ENCODE results near the gene CHRNB4. TPM values are rescaled to one million over a fixed set of nuclear protein-coding genes. Genes with fewer than 3 reads are reported as not detected.
"Not testable (repeated sequence)": the region's sequence is repeated elsewhere in the genome, so short reads cannot be mapped to it uniquely, and the experiment has no call there.

Gene CHRNB4, protein sequence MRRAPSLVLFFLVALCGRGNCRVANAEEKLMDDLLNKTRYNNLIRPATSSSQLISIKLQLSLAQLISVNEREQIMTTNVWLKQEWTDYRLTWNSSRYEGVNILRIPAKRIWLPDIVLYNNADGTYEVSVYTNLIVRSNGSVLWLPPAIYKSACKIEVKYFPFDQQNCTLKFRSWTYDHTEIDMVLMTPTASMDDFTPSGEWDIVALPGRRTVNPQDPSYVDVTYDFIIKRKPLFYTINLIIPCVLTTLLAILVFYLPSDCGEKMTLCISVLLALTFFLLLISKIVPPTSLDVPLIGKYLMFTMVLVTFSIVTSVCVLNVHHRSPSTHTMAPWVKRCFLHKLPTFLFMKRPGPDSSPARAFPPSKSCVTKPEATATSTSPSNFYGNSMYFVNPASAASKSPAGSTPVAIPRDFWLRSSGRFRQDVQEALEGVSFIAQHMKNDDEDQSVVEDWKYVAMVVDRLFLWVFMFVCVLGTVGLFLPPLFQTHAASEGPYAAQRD
- 1 to 10 TPM in 1 of 12 donors, under 1 TPM in 9, not detected in 2; 0.12 to 1.3 (median 0.36) TPM for polyA plus RNA-seq (ENCODE audit: insufficient read length in 12 of 12)
- long read RNA-seq, donor 1, partial matches to known transcripts, result 0 of 1 reads
- long read RNA-seq, donor 1, other reads (novel, unspliced or antisense), result 0 of 1 reads
- long read RNA-seq, donor 2, result 0 reads
- long read RNA-seq, donor 3, result 0 reads
- long read RNA-seq, donor 4, result 0 reads
- long read RNA-seq, donor 5, result 0 reads
- long read RNA-seq, donor 6, result 0 reads
- long read RNA-seq, donor 7, result 0 reads
- long read RNA-seq, donor 8, result 0 reads
- long read RNA-seq, donor 9, result 0 reads
- long read RNA-seq, donor 10, result 0 reads
- long read RNA-seq, donor 11, result 0 reads

DNA sequence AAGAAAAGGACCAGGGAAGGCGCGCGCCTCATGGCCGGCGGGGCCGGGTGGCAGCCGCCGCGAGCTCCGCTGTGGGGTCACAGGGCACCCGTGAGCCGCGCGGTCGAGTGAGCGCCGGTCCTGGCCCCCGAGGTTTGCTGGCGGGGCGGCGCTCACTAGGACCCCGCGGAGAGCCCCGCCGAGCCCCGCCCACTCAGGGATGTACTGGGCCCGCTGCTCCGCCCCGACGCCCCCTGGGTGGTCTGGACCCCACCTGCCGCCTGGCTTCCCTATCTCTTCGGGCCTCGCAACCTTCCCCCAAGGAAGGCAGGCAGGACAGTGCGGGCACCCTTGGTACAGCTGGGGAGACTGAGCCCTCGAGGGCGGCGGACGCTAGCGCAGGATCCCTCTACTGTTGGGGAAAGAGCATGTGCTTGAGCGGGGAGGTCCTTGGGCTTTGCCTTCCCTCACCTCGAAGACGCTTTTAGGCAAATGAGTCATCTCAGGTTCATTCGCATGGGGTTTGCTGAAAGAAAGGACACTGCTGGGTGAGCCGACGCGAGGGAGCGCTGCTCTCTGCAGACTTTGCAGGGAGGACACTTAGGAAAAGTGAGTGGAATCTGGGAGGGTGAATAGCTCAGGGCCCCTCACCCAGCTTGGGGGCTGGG, at the start of gene CHRNB4:
Gene CHRNB4 (minus strand): TSS at position 109 of the 647 bp plus-strand sequence. CDS start 77 bp downstream, at position 32.
- DNase-seq, result no peak

DNA sequence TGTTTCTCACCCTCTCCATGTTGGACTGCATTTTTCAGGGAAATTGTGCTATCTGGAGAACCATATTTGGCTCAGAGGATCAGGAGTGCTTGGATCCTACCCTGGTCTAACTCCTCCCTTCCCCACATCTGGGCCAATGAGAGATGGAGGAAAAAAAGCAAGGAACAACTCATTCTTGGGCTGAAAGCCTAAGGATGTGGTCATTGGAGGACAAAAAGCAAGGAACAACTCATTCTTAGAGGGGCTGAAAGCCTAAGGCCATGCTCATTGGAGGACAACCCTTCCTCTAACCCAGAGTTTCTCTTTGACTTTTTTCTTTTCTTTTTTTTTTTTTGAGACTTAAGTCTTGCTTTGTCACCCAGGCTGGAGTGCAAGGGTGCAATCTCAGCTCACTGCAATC, 48.6 kb upstream of the CHRNB4 start:
- DNase-seq, result no peak

DNA sequence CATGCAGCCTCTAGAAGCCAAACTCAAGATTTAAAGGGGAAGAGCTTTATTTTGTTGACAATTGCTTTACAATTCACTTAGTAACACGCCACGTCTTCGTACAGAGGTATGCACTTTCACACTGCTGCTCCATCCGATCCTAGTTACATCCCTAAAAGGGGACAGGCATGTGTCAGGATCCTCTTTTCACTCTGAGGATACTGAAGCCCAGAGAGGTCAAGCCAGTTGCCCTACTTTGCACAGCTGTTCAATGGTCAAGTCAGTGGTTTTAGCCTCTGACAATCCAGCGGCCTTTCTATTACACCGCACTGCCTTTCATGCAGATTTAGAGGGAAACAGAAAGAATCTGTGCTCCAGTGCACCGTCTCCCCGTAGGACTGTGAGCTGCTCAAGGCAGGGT, 44.9 kb upstream of the CHRNB4 start:
- no peak for DNase-seq

DNA sequence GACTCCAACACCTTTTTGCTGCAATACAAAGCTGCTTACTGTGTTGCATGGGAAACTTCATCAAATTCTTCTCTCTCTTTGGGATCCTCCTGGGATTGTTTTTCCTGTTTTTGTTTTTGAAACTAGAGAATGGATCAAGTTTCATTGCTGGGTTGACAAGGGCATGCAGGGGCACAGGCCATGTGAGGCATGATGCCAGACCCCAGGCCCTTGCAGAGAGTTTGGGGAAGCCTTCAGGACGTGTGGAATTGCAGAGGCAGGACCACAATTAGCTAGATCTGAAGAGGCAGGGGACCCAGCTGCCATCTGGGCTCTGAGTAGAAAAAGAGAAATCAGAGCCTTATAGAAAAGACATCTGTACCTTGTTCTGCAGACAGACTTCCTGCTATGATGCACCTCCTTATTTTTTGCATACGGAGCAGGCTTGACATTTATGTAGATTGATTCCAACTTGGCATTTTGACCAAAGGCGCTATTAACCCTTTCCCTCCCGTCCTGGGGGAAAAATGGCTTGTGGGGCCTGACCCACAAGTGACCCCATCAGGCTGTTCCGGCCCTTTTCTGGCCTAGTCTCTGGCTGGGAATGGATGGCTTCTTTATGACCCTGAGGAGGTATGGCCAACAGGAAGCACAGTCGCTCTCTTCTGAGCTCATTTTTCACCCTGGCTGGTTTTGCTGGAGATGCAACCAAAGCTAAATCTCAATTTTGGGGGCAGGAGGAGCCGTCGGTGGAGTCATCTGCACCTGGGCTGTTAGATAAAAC, 44.3 kb upstream of the CHRNB4 start:
- peak; percentile 44 for DNase-seq

DNA sequence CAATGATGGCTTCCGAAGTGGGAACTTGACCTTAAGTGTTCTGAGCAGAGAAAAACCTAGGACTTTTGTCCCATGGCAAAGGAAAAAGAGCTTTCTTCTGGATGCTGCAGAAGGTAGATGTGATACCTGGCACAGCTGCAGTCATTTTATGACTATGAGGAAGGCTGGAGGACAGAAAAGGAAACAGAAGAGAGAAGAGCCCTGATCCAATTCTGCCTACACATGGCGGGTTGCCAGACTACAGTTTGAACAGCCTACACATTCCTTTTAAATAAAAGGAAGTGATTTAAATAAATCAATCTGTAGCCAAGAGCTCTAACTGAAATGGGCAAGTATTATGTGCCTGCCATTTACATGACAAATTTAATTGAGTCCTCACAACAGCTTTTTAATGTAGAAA, 43.6 kb upstream of the CHRNB4 start:
- DNase-seq, result no peak

DNA sequence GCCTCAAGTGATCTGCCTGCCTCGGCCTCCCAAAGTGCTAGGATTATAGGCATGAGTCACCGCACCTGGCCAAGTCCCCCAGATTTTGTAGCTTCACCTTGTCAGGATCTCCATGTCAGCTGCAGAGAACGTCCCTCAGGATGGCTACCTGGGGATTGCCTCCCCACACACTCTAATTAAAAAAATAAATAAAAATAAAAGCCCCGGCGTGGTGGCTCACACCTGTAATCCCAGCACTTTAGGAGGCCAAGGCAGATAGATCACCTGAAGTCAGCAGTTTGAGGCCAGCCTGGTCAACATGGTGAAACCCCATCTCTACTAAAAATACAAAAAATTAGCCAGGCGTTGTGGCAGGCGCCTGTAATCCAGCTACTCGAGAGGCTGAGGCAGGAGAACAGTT, 42.6 kb upstream of the CHRNB4 start:
- not testable (repeated sequence) for DNase-seq

DNA sequence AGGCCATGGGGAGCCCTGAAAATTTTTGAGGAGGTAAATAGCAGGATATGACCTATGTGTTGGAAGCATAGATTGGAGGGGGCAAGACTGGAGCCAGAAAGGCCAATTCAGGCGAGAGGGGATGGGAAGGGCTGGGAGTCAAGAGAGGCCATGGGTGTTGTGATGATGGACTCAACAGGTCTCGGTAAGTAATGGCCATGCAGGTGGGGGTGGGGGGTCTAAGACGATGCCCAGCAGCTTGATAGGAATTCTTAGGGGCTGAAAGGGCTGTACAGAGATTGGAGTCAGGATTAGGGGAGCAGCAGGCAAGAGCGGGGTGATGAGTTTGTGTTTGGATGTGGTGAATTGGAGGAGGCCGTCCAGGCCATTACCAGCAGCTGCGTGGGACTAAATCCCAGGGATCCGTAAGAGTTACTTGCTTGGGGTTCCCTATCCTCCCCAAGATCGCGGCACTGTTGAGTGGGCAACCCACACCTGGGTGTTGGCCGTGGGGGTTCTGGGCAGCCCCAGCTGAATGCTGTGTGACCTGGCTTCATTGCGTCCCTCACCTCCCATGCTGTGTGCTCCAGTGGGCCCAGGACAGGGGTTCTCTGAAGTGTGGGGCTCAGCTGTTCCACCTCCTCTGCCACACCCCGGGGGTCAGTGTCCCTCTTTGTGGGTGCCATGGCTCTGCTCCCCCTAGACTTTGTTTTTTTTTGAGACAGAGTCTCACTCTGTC, 41.8 kb upstream of the CHRNB4 start:
- no peak for DNase-seq

DNA sequence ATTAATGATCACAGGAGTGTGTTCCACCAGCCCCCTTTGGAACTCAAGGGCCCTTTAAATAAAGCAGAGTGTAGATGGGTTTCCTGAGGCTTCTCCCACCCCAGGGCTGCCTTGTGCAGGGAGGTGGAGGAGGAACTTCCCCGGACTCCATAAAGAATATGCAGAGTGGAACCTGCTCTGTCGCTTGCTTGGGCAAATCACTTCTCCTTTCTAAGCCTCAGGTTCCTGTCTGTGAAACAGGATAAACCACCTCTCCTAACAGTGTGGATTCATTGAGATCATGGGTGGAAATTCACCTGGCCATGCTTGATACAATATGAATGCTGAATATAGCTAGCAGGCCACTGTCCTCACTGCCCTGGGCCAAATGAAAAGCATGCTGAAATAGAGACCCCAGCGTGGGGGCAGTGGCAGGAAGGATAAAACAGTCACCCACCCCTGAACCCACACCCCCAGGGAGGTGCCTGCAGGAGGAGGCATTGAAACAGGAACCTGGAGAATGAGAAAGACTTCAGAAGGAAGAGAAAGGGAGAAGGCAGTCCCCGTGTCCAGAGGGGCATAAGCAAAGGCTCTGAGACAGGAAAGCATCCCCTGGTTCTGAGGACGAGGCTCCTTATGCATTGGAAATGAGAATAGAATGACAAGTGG, 41.1 kb upstream of the CHRNB4 start:
- DNase-seq, result no peak

DNA sequence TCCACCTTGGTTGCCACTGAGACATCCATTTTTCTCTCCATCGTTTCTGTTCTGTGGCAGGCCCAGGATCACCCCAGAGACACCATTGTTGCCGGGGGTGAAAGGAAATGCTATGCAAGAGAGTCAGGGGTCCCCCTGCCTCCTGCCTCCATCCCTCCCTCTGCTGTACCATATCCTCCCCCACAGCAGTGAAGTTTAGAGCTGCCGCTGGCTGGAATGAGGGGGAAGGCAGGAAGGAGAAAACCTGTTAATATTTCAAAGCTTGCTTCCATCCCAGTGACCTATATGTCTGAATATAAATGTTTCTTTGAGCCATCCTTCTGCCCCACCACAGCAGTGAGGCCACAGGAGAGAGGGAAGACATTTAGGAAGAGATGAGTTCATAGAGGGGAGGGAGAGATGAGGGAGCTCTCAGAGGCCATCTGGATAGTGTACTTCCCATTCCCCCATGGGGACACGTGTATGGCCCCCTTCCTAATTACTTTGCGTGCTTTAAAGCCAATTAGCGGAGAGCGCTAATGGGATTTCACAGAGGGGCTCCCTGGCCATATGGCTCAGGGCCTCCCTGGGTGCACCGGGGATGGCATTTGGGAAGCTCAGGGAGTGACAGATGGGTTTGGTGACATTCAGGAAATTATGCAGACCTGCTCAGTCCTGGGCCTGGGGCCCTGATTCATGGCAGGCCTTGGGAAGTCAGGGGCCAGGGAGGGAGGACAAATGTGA, 40.4 kb upstream of the CHRNB4 start:
- no peak for DNase-seq

DNA sequence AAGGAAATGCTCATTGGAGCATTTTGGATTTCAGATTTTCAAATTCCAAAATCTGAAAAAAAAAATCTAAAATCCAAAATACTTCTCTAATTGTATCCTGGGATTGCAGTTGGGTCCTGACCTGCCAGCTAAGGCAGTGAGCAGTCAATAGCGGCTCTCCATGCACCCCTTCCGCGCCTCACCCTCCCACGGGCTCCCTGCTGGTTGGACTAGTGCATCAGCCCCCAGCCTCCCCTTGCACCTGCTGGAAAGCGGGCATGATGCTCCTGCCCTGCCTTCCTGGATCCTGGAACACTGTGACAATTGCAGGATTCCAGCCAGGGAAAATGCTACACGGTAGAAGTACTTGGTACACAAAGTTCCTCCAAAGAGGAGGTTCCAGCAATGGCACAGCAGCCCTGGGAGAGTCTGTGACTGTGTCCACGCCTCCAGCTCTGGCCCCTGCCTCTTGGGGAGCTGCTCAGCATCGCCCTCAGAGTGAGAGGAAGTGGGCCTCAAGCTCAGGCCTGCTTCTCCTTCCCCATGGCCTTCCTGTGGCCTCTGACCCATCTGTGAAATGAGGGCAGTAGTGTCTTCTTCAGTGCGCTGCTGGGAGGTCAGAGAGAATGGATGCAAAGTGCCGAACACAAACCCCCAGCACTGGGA, 39.5 kb upstream of the CHRNB4 start:
- no peak for DNase-seq

DNA sequence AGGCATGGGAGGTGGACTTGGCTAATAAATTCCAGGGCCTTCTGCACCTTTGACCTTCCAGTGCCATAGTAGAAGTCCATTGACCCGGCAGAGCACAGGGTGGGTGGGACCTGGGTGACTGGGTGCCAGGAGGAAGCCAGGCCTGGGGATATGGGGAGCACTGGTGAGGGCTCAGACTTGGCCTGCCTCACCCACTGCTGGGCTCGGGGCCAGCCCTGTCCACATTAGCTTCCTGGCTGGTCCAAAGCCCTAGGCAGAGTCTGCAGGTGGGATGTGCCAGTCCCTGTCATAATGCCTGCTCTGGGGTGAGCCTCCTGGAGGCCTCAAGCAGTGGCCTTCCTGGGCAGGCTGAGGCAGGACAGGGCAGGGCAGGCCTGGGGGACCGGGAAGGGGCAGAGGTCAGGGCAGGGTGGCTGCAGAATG, 38.1 kb upstream of the CHRNB4 start:
- DNase-seq, result no peak

DNA sequence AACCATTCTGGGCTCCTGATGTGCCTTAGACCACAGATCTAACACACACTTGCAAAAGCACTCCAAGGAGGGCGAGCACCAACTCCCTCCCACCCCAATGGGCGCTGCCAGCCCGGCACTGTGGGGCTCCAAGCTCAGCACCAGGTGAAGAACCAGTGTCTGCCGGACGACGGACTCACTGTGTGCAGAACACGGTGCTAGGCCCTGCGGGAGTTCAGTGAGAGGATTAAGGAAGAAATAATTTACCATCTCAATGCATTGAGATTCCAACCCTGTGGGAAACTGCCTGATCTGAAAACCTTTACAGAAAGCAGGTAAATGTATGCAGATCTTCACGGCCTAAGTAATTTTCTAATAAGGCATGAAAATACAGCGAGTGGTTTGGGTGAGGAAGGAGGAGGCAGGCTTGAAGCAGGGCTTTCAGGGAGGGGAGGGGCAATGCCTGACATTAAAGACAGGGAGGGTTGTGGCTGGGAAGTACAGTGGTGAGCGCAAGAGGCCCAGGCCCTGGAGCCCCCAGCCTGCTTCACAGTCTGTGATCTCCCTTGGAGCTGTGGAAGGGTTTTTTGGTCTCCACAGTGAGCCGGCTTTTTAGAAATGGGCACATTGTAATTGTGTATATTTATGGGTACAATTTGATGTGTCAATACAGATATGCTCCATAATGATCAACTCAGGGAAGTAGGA, 35.6 kb upstream of the CHRNB4 start:
- no peak for DNase-seq

DNA sequence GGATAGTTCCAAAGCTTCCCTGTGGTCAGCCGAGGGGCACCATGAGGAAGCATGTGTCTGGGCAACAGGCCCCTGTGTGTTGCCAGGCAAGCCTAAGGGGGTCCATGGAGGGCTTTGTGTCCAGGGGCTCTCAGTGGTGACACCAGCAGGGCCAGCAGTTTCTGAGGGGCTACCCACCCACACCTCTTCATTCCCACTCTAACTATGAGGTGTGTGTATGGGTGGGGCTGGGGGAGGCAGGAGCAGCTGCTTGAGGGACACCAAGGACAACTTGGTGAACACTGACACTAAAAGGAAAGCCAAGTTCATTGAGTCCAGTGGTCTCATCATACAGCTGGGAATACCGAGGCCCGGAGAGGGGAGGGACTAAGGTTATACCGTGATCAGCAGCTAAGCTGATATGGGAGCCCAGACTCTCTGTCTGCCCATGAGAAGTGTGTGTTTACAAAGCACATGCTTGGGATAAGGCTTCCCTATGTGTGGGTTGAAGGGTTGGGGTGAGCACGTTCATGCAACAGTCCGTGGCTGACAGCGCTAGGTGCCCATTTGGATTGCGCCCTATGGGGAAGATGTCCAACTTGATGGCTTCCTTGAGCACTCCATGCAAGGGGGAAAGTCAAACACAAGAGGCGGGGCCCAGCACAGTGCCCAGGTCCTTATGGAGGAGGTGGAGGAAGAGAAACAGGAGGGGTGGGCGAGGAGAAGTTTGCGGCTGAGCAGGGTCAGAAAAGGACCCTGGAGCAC, 34.8 kb upstream of the CHRNB4 start:
- no peak for DNase-seq

DNA sequence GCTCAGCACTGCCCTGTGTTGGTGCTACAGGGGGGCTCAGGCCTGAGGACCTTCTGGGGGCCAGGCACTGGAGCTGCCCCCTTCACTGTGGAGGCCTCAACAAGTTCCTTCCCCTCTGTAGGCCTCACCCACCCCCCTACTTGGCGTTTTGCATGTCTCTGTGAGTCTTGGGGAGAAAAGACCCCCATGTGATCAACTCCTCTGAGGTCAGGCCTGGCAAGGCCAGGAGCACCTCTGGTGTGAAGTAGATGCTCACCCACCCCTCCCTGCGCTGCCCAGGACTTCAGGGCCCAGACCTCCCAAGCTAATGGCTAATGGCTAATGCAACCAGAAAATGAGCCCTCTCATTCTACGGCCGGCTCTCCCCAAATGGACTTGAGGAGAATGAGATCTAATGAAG, 34.2 kb upstream of the CHRNB4 start:
- no peak for DNase-seq

DNA sequence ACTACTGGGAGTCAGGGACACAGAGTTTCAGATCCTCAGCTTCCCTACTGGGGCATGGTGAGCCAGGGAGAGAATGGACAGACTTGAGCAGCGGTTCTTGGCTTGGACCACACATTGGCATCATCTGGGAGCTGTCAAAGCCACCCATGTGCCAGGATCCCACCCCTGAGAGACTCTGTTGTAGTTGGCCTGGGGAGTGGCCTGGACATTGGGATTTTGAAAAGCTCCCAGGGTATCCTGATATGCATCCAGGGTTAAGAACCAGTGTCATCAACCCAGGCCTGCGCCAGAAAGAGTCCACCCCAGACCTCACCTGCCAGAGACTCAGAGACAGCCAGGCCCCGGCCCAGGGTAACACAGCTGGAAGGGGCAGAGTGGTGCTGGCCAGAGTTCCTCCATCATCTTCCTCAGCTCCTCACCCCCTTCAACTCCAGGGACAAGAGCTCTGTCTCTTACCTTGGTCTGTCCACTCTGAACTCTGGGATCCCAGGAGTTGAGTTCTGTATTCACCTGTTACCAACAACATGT, 33.0 kb upstream of the CHRNB4 start:
- DNase-seq, result no peak

DNA sequence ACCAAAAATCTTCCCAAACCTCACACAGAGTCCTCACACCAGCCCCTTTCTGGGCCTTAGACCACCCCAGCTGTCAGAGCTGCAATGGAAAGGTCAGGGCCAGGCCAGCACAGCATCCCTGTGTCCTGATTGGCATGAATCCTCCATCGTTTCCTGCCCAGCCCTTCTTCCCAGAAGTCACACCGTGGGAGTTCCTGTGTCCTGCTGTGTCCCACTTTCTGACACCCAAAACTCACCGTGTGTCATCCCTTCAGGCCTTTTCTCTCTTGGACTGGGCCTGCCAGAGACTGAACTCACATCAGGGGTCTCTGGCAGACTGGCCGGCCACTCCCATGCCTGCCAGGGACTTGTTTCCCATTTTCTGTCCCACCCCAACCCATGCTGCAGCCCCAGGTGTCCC, 32.5 kb upstream of the CHRNB4 start:
- DNase-seq, result no peak

DNA sequence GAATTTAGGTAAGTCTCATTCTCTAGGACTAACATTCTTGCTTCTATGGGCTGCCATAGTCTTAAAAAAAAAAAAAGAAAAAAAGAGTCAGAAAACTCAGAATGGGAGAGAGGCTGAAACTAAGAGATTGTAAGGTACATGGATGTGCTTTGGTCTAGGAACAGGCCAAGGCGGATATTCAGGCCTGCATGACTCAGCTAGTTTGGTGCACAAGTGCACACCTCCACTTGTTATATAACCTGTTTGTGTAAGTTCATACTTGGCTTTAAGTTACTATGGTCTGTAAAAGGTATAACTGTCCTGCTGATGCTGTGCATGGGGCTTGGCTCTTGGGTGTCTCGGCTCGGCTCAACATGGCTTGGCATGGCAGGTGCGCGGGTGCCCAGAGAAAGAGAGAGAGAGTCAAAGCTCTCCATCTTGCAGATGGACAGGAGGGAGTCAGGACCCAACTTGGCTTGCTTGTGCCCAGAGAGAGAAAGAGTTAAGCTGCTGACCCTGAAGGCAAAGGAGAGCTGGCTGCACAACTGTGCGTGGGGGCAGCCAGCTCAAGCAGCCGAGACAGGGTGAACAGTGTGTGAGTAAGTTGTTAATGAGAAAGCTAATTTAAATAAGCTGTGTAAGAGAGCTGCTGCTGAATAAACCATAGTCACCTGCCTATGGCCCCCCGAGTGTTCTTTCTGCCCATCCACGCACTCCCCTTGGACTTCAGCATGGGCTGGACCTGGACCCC, 31.4 kb upstream of the CHRNB4 start:
- no peak for DNase-seq
